ENCODE data around the gene ATG14.

Gene ATG14

DNA sequence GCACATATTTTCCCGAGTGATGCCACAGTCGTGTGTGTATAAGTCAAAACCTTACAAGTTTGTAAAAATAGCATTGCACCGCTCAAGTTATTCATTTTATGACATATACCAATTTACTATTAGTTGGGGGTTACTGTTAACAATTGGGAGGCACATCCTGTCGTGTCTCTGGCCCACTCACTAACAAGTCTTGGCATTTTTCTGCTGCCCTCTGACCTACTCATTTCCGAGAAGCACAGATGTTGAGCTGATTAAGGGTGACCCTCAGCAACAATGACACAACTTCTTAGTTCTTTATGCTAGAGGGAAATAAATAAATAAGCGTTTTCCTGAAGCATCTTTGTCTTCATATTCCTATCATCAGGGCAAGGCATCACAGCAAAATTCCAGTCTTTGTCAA, 6.8 kb upstream of the ATG14 start:
- Mint-ChIP-seq H3K27ac (no peak overlapping the region), H3K27me3 (no peaks in the 10 kb centered on the region), H3K9me3 (no peaks in the 10 kb centered on the region), H3K4me1 (ENCODE audit: low read depth) (peaks cover 8% of the 10 kb centered on the region), H3K36me3 (ENCODE audit: low read depth) (no peaks in the 10 kb centered on the region), H3K4me3 (no peak overlapping the region)

- H3K4me1 Mint-ChIP-seq (ENCODE audit: low read depth) = peaks cover 8% of the 10 kb centered on the region
- no peaks in the 10 kb centered on the region for H3K9me3 Mint-ChIP-seq
- H3K27ac Mint-ChIP-seq = no peak overlapping the region
- no peaks in the 10 kb centered on the region for H3K27me3 Mint-ChIP-seq
- no peak overlapping the region for H3K4me3 Mint-ChIP-seq
- no peaks in the 10 kb centered on the region for H3K36me3 Mint-ChIP-seq (ENCODE audit: low read depth)
Measured at GRCh38 chr14:55417955-55418354, 6.3 kb upstream of the ATG14 start.

DNA sequence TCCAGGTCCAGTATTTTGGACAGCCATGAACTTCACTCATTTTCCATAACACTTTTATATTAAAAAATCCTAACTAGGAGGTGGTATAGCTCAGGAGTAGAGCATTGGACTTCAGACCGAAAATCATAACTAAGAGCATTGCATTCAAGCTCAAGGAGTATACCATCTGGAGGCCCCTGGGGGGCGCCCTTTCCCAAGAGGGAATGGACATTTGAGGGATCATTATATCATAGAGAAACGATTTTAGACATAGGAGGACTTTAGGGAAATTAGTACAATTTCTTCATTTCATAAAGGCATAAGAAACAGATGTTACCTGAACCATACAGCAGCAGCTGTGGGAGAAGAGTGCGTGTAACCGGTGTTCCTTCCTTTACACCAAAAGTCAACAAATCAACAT, 5.2 kb upstream of the ATG14 start:
- Mint-ChIP-seq H3K36me3 (ENCODE audit: low read depth) (no peaks in the 10 kb centered on the region), H3K27me3 (no peaks in the 10 kb centered on the region), H3K4me3 (no peak overlapping the region), H3K4me1 (ENCODE audit: low read depth) (peaks cover 8% of the 10 kb centered on the region), H3K9me3 (no peaks in the 10 kb centered on the region), H3K27ac (no peak overlapping the region)

GRCh38 chr14:55414551-55414950, 2.9 kb upstream of the ATG14 start:
- Mint-ChIP-seq H3K36me3 (ENCODE audit: low read depth) (no peaks in the 10 kb centered on the region), H3K9me3 (no peaks in the 10 kb centered on the region)

GRCh38 chr14:55412676-55413075, 1.0 kb upstream of the ATG14 start:
- Mint-ChIP-seq H3K4me3 (peak overlapping the region; percentile 87), H3K27ac (no peak overlapping the region), H3K27me3 (no peaks in the 10 kb centered on the region), H3K9me3 (no peaks in the 10 kb centered on the region), H3K36me3 (ENCODE audit: low read depth) (peaks cover 1% of the 10 kb centered on the region), H3K4me1 (ENCODE audit: low read depth) (peaks cover 27% of the 10 kb centered on the region)

More at GRCh38 chr14:55414551-55414950, 2.9 kb upstream of the ATG14 start:
- H3K27me3 Mint-ChIP-seq = no peaks in the 10 kb centered on the region
- H3K4me1 Mint-ChIP-seq (ENCODE audit: low read depth) = peaks cover 22% of the 10 kb centered on the region
- H3K27ac Mint-ChIP-seq = no peak overlapping the region
- no peak overlapping the region for H3K4me3 Mint-ChIP-seq

GRCh38 chr14:55410876-55411275, 754 bp downstream of the ATG14 start:
- Mint-ChIP-seq H3K4me3 (peak overlapping the region; percentile 87), H3K27me3 (no peaks in the 10 kb centered on the region), H3K36me3 (ENCODE audit: low read depth) (peaks cover 5% of the 10 kb centered on the region), H3K9me3 (no peaks in the 10 kb centered on the region), H3K4me1 (ENCODE audit: low read depth) (peaks cover 21% of the 10 kb centered on the region), H3K27ac (no peak overlapping the region)

DNA sequence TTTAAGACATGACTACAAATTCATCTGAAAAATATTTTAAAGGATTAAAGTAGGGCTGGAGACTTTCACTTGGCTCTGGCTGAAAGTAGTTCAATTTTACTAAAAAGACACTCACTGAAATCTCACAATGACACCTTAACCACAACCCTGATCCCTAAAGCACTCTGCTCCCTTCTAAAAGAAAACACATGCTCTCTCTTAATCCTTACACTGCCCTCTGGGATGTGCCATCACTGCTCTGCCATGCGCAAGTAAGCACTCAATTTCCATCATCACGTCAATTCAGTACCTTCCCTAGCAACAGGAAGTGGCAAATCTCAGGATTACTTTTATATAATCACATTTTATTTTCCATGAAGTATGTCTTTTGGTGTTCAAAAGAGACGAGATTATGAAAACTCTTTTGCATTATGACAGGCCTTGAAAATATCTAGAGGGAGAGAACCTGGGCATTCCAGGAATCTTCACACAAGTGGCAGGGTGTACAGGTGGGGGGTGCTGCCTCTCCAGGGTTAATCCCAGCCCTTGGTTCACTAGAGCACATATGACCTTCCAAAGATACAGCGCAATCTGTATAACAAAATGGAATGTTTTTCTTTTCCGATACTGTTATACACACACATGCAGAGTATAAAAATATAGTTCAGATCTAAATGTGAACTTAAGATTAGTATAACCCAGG, 7.3 kb downstream of the ATG14 start:
- no peak overlapping the region for H3K4me3 Mint-ChIP-seq
- no peaks in the 10 kb centered on the region for H3K27me3 Mint-ChIP-seq
- no peaks in the 10 kb centered on the region for H3K9me3 Mint-ChIP-seq
- H3K4me1 Mint-ChIP-seq (ENCODE audit: low read depth) = peaks cover 37% of the 10 kb centered on the region
- H3K36me3 Mint-ChIP-seq (ENCODE audit: low read depth) = peaks cover 5% of the 10 kb centered on the region
- H3K27ac Mint-ChIP-seq = peak overlapping the region; percentile 10

DNA sequence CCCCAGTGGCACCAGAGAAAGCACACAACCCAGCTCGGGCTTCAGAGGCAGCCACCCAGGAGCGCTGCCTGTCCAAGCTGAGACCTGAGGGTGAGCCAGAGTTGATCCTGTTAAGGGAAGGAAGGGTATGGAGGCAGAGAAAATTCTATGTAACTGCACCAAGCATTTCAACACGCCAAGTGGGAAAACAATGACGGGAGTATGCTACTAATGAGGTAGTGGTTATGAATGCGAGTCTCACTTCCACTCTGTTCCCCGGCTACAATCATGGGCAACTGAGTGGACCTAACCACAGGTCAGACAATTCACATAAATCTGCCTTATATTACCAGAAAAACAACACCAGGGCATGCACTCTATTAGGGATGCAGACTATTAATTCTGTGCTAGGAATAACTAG, 9.9 kb downstream of the ATG14 start:
- Mint-ChIP-seq H3K9me3 (no peaks in the 10 kb centered on the region), H3K27ac (no peak overlapping the region), H3K27me3 (no peaks in the 10 kb centered on the region), H3K4me1 (ENCODE audit: low read depth) (peaks cover 44% of the 10 kb centered on the region), H3K4me3 (no peak overlapping the region), H3K36me3 (ENCODE audit: low read depth) (peaks cover 4% of the 10 kb centered on the region)

DNA sequence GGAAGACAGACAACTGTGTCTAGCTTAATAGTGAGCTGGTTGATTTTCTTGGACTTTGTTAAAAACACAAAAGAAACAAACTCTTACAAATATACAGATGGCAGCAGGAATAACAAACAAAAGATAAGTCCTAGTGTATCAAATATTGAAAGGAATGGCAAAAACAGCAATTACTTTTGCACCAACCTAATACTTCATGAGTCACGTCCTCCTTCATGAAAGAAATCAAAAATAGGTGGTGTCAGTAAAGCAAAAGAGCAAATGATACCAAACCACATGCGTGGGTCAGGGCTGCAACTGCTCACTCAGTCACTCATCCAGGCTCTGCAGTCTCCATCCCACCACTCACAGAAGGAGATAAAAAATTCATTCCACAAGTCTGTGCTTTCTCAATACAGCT, 11.8 kb downstream of the ATG14 start:
- no peaks in the 10 kb centered on the region for H3K9me3 Mint-ChIP-seq
- H3K36me3 Mint-ChIP-seq (ENCODE audit: low read depth) = peaks cover 19% of the 10 kb centered on the region
- peak overlapping the region; percentile 8 for H3K27ac Mint-ChIP-seq
- H3K4me3 Mint-ChIP-seq = no peak overlapping the region
- H3K4me1 Mint-ChIP-seq (ENCODE audit: low read depth) = peaks cover 39% of the 10 kb centered on the region
- H3K27me3 Mint-ChIP-seq = no peaks in the 10 kb centered on the region

DNA sequence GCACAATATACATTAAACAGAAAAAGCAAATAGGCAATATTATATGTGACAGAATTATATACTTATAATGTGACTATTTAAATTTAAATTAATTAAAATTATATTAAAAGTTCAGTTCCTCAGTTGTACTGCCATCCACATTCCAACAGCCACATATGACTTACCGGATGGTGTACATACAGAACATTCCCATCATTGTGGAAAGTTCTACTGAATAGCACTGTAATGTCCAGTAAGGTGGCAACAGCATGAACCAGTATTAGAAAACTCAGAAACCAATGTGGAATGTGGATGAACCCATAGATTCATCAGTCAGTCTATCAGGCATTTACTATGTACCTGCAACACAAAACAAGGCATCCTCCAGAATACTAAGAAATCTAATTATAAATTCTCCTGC, 12.4 kb downstream of the ATG14 start:
- Mint-ChIP-seq H3K9me3 (no peaks in the 10 kb centered on the region), H3K36me3 (ENCODE audit: low read depth) (peaks cover 20% of the 10 kb centered on the region), H3K4me1 (ENCODE audit: low read depth) (peaks cover 34% of the 10 kb centered on the region), H3K27ac (no peak overlapping the region), H3K27me3 (no peaks in the 10 kb centered on the region), H3K4me3 (no peak overlapping the region)

GRCh38 chr14:55398679-55399078, 13.0 kb downstream of the ATG14 start:
- H3K4me3 Mint-ChIP-seq = no peak overlapping the region
- H3K27me3 Mint-ChIP-seq = no peaks in the 10 kb centered on the region
- H3K36me3 Mint-ChIP-seq (ENCODE audit: low read depth) = peaks cover 20% of the 10 kb centered on the region
- no peaks in the 10 kb centered on the region for H3K9me3 Mint-ChIP-seq
- H3K4me1 Mint-ChIP-seq (ENCODE audit: low read depth) = peaks cover 29% of the 10 kb centered on the region
- no peak overlapping the region for H3K27ac Mint-ChIP-seq

DNA sequence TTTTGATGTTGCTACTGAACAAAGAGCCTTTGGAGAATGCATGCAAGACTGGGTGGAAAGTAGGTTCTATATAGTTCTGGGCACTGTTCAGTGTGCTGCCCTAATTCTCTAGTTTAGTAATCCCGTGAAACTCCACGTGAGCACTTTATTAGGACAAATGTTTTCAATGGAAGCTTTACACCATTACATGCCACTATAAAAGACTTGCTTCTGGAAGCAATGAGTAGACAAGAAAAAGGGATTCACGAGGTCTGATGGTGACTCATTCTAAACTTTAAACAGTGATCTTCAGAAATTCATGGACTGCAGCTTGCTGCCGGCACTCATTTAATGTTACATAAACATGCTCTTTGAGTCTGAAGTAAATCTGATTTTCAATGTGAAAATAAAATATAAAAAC, 22.3 kb downstream of the ATG14 start:
- Mint-ChIP-seq H3K9me3 (no peaks in the 10 kb centered on the region), H3K27ac (peak overlapping the region; percentile 83), H3K4me1 (ENCODE audit: low read depth) (peaks cover 49% of the 10 kb centered on the region), H3K27me3 (no peaks in the 10 kb centered on the region), H3K4me3 (no peak overlapping the region), H3K36me3 (ENCODE audit: low read depth) (peaks cover 55% of the 10 kb centered on the region)

DNA sequence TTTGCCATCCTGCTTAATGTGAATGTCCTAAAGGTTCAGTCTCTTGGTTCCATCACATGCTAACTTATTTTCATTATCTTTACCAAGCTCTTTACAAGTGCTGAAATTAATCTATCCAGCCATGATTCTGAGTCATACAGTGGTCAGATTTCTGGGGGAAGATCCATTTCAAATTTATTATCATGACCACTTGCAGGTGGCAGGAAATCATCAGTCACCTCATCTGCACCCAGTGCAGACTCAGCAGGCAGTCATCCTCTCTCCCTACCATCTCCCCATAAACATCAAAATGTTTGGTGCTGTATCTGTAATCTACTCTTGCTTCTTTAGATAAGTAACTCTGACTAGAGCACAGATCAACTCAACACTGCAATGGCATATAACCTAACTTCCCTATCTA, 23.5 kb downstream of the ATG14 start:
- peaks cover 52% of the 10 kb centered on the region for H3K4me1 Mint-ChIP-seq (ENCODE audit: low read depth)
- H3K36me3 Mint-ChIP-seq (ENCODE audit: low read depth) = peaks cover 64% of the 10 kb centered on the region
- H3K27me3 Mint-ChIP-seq = no peaks in the 10 kb centered on the region
- peak overlapping the region; percentile 83 for H3K27ac Mint-ChIP-seq
- no peaks in the 10 kb centered on the region for H3K9me3 Mint-ChIP-seq
- H3K4me3 Mint-ChIP-seq = no peak overlapping the region

- H3K4me1 Mint-ChIP-seq (ENCODE audit: low read depth) = peaks cover 52% of the 10 kb centered on the region
- peak overlapping the region; percentile 94 for H3K27ac Mint-ChIP-seq
- H3K4me3 Mint-ChIP-seq = no peak overlapping the region
- peaks cover 71% of the 10 kb centered on the region for H3K36me3 Mint-ChIP-seq (ENCODE audit: low read depth)
- H3K27me3 Mint-ChIP-seq = no peaks in the 10 kb centered on the region
- H3K9me3 Mint-ChIP-seq = no peaks in the 10 kb centered on the region
Measured at GRCh38 chr14:55387121-55387520, 24.5 kb downstream of the ATG14 start.

GRCh38 chr14:55386037-55386808, 25.4 kb downstream of the ATG14 start:
- H3K4me3 Mint-ChIP-seq = peak overlapping the region; percentile 49

More at GRCh38 chr14:55386037-55386808, 25.4 kb downstream of the ATG14 start:
- Mint-ChIP-seq H3K27me3 (no peaks in the 10 kb centered on the region), H3K4me1 (ENCODE audit: low read depth) (peaks cover 52% of the 10 kb centered on the region), H3K9me3 (no peaks in the 10 kb centered on the region), H3K36me3 (ENCODE audit: low read depth) (peaks cover 76% of the 10 kb centered on the region), H3K27ac (peak overlapping the region; percentile 94)
